NCI-H146 treated with DMSO at 0.1 percent for 48 hours (cell line): ENCODE data around the gene CDC25B.
"Not testable (repeated sequence)": the region's sequence is repeated elsewhere in the genome, so short reads cannot be mapped to it uniquely, and the experiment has no call there.

Experiments used
- DNase-seq: peaks from one replicate; lab custom pipeline; 2025; ENCODE audit not compliant: unreplicated experiment; lab: John Stamatoyannopoulos, UW

The CDC25B gene

GRCh38 chr20:3821996-3822395 is 25.9 kb downstream of the CDC25B start:
- DNase-seq = no peak

- DNase-seq = no peak
Measured at GRCh38 chr20:3823881-3824280, 27.8 kb downstream of the CDC25B start.

- DNase-seq = no peak
Measured at GRCh38 chr20:3825526-3825925, 29.4 kb downstream of the CDC25B start.

GRCh38 chr20:3826420-3826819 is 30.3 kb downstream of the CDC25B start:
- no peak for DNase-seq

GRCh38 chr20:3828798-3829197 is 32.7 kb downstream of the CDC25B start:
- no peak for DNase-seq

GRCh38 chr20:3829891-3830290 is 33.8 kb downstream of the CDC25B start:
- not testable (repeated sequence) for DNase-seq

- DNase-seq = no peak
Measured at GRCh38 chr20:3836132-3836531, 40.0 kb downstream of the CDC25B start.

GRCh38 chr20:3839328-3839727 is 43.2 kb downstream of the CDC25B start:
- no peak for DNase-seq

GRCh38 chr20:3840201-3840600 is 44.1 kb downstream of the CDC25B start:
- not testable (repeated sequence) for DNase-seq

- DNase-seq = no peak
Measured at GRCh38 chr20:3842348-3842930, 46.3 kb downstream of the CDC25B start.

- DNase-seq = no peak
Measured at GRCh38 chr20:3843490-3843889, 47.4 kb downstream of the CDC25B start.

GRCh38 chr20:3843990-3844619 is 48.0 kb downstream of the CDC25B start:
- DNase-seq = not testable (repeated sequence)

- DNase-seq = no peak
Measured at GRCh38 chr20:3846378-3846739, 50.2 kb downstream of the CDC25B start.

- DNase-seq = peak; percentile 87
Measured at GRCh38 chr20:3846740-3847428, 50.8 kb downstream of the CDC25B start, which contains the start of gene MAVS. TSS of gene MAVS (plus strand) at chr20:3846834. CDS start at chr20:3854625, 7,791 bp downstream.

GRCh38 chr20:3847429-3847940 is 51.4 kb downstream of the CDC25B start:
- DNase-seq = no peak

- DNase-seq = no peak
Measured at GRCh38 chr20:3848565-3848964, 52.5 kb downstream of the CDC25B start.

GRCh38 chr20:3854462-3854871 is 58.4 kb downstream of the CDC25B start:
- no peak for DNase-seq
